Activated CD4-positive, alpha-beta T cell treated with anti-CD3 and anti-CD28 coated beads, Interleukin-2, amount 10 ng/mL, durations not matched to agents 24 days and 14 days (primary cell): ENCODE data around the gene CELA3B. TPM values are rescaled to one million over a fixed set of nuclear protein-coding genes. Genes with fewer than 3 reads are reported as not detected.
A peak's percentile ranks its signal among the peaks of the same experiment; 100 is the strongest.
"Not testable (repeated sequence)": the region's sequence is repeated elsewhere in the genome, so short reads cannot be mapped to it uniquely, and the experiment has no call there.

ENCODE experiments used
- DNase-seq: peaks from one replicate; pipeline ENCODE4 v3.0.0; 2022
- H3K27ac Mint-ChIP-seq: one replicate; pipeline ENCODE4 v1.8.0; 2022; ENCODE audit warnings: mild to moderate bottlenecking, mixed read lengths
- H3K27me3 Mint-ChIP-seq: one replicate; pipeline ENCODE4 v1.8.0; 2022; ENCODE audit warnings: mixed read lengths
- H3K36me3 Mint-ChIP-seq: one replicate; pipeline ENCODE4 v1.8.0; 2022; ENCODE audit warnings: low read depth, mild to moderate bottlenecking, mixed read lengths
- H3K4me1 Mint-ChIP-seq: one replicate; pipeline ENCODE4 v1.8.0; 2021; ENCODE audit warnings: mixed read lengths
- H3K4me3 Mint-ChIP-seq: one replicate; pipeline ENCODE4 v1.8.0; 2022; ENCODE audit warnings: mild to moderate bottlenecking, moderate library complexity, mixed read lengths
- H3K9me3 Mint-ChIP-seq: one replicate; pipeline ENCODE4 v1.8.0; 2021; ENCODE audit warnings: mixed read lengths
- intact Hi-C: fragments of 100-400 bp; cut with micrococcal nuclease; formaldehyde crosslinking; loops from one replicate; pipeline ENCODE4 v1.15.1; 2023
- total RNA-seq: library from RNA; stranded (reverse); gene quantifications from 2 replicates; pipeline ENCODE4 v1.2.3, GENCODE V29; 2022

Gene CELA3B
- total RNA-seq, 1 donor from 2014 or later, result not detected

- intact Hi-C loops, result loop anchor here (1.0 to 10.0 kb wide), 5 partner anchors 15 to 730 kb away; partner anchors contain the start of genes ECE1 and USP48
- Mint-ChIP-seq H3K36me3 (peaks cover 4% of the 10 kb centered on the region), H3K27ac (peak overlapping the region; percentile 100), H3K4me1 (peaks cover 41% of the 10 kb centered on the region), H3K27me3 (no peaks in the 10 kb centered on the region), H3K4me3 (peak overlapping the region; percentile 90), H3K9me3 (no peaks in the 10 kb centered on the region)
- DNase-seq, result peak; percentile 93
These were observed 47.9 kb downstream of the CELA3B start for GRCh38 chr1:22024485-22025367.

- H3K4me1 Mint-ChIP-seq, result peaks cover 48% of the 10 kb centered on the region
- H3K36me3 Mint-ChIP-seq, result peaks cover 7% of the 10 kb centered on the region
- intact Hi-C loops, result loop anchor here (1.0 to 10.0 kb wide), 5 partner anchors 14 to 731 kb away; partner anchors contain the start of genes ECE1 and USP48
- H3K9me3 Mint-ChIP-seq, result no peaks in the 10 kb centered on the region
- peak overlapping the region; percentile 90 for H3K4me3 Mint-ChIP-seq
- peak; percentile 97 for DNase-seq
- peak overlapping the region; percentile 100 for H3K27ac Mint-ChIP-seq
- no peaks in the 10 kb centered on the region for H3K27me3 Mint-ChIP-seq
These were observed 48.7 kb downstream of the CELA3B start for GRCh38 chr1:22025368-22026155.

- intact Hi-C loops, result loop anchor here (10.0 kb wide), 1 partner anchor 732 kb away; the partner anchor contains the start of gene ECE1
- no peak for DNase-seq
- Mint-ChIP-seq H3K36me3 (peaks cover 7% of the 10 kb centered on the region), H3K9me3 (no peaks in the 10 kb centered on the region), H3K27ac (peak overlapping the region; percentile 100), H3K27me3 (no peaks in the 10 kb centered on the region), H3K4me1 (peaks cover 54% of the 10 kb centered on the region), H3K4me3 (peak overlapping the region; percentile 90)
These were observed 50.1 kb downstream of the CELA3B start for GRCh38 chr1:22026924-22027289.

- no peak for DNase-seq
- Mint-ChIP-seq H3K27ac (peak overlapping the region; percentile 66), H3K36me3 (peaks cover 7% of the 10 kb centered on the region), H3K4me3 (no peak overlapping the region), H3K4me1 (peaks cover 44% of the 10 kb centered on the region), H3K27me3 (no peaks in the 10 kb centered on the region), H3K9me3 (no peaks in the 10 kb centered on the region)
- intact Hi-C loops, result no loop called here
These were observed 53.2 kb downstream of the CELA3B start for GRCh38 chr1:22030057-22030456.

- Mint-ChIP-seq H3K36me3 (peaks cover 7% of the 10 kb centered on the region), H3K9me3 (no peaks in the 10 kb centered on the region), H3K27me3 (no peaks in the 10 kb centered on the region), H3K27ac (peak overlapping the region; percentile 66), H3K4me3 (no peak overlapping the region), H3K4me1 (peaks cover 44% of the 10 kb centered on the region)
- intact Hi-C loops, result no loop called here
- DNase-seq, result no peak
These were observed 53.7 kb downstream of the CELA3B start for GRCh38 chr1:22030473-22030872.

- intact Hi-C loops, result loop anchor here (1.0 kb wide), 1 partner anchor 8 kb away; no protein-coding TSS in a partner anchor
- H3K27ac Mint-ChIP-seq, result peak overlapping the region; percentile 85
- peaks cover 6% of the 10 kb centered on the region for H3K36me3 Mint-ChIP-seq
- peaks cover 40% of the 10 kb centered on the region for H3K4me1 Mint-ChIP-seq
- peak overlapping the region; percentile 74 for H3K4me3 Mint-ChIP-seq
- H3K27me3 Mint-ChIP-seq, result no peaks in the 10 kb centered on the region
- H3K9me3 Mint-ChIP-seq, result no peaks in the 10 kb centered on the region
- peak; percentile 89 for DNase-seq
These were observed 54.6 kb downstream of the CELA3B start for GRCh38 chr1:22031214-22031962.

- H3K4me3 Mint-ChIP-seq, H3K9me3 Mint-ChIP-seq, DNase-seq, H3K27ac Mint-ChIP-seq, H3K36me3 Mint-ChIP-seq, H3K27me3 Mint-ChIP-seq, intact Hi-C loops: not testable (repeated sequence)
- peaks cover 40% of the 10 kb centered on the region for H3K4me1 Mint-ChIP-seq
These were observed 58.0 kb downstream of the CELA3B start for GRCh38 chr1:22034834-22035233.

GRCh38 chr1:22037520-22037919, 60.7 kb downstream of the CELA3B start:
- H3K27me3 Mint-ChIP-seq, result no peaks in the 10 kb centered on the region
- DNase-seq, result no peak
- H3K27ac Mint-ChIP-seq, result peak overlapping the region; percentile 75
- H3K9me3 Mint-ChIP-seq, result no peaks in the 10 kb centered on the region
- intact Hi-C loops, result no loop called here
- peaks cover 35% of the 10 kb centered on the region for H3K4me1 Mint-ChIP-seq
- H3K4me3 Mint-ChIP-seq, result no peak overlapping the region
- H3K36me3 Mint-ChIP-seq, result no peaks in the 10 kb centered on the region

- no peaks in the 10 kb centered on the region for H3K36me3 Mint-ChIP-seq
- peak overlapping the region; percentile 83 for H3K27ac Mint-ChIP-seq
- no peak for DNase-seq
- peak overlapping the region; percentile 54 for H3K4me3 Mint-ChIP-seq
- no peaks in the 10 kb centered on the region for H3K9me3 Mint-ChIP-seq
- H3K4me1 Mint-ChIP-seq, result peaks cover 36% of the 10 kb centered on the region
- intact Hi-C loops, result no loop called here
- no peaks in the 10 kb centered on the region for H3K27me3 Mint-ChIP-seq
These were observed 61.2 kb downstream of the CELA3B start for GRCh38 chr1:22038036-22038435.

Other genes starting within 250 kb of the CELA3B start
- gene USP48, start 193.9 kb upstream of the CELA3B start, total RNA-seq, result 92.0 and 92.7 TPM in 2 replicates
- gene LDLRAD2, start 164.8 kb upstream of the CELA3B start, total RNA-seq, result 0.05 TPM in 1 of 2 replicates, not detected in the other
- gene HSPG2, start 39.7 kb upstream of the CELA3B start, total RNA-seq, result 6.2 and 6.3 TPM in 2 replicates
- not detected in 2 replicates for gene CELA3A, start 24.6 kb downstream of the CELA3B start, total RNA-seq
- gene CDC42, start 75.7 kb downstream of the CELA3B start, total RNA-seq, result 307 and 321 TPM in 2 replicates
- gene WNT4, start 166.1 kb downstream of the CELA3B start, total RNA-seq, result not detected in 2 replicates